GM18861 (cell line): ENCODE results near the gene CALHM6.
"Not testable (repeated sequence)": the region's sequence is repeated elsewhere in the genome, so short reads cannot be mapped to it uniquely, and the experiment has no call there.

Experiments
- ATAC-seq: cut with Tn5 transposase; IDR thresholded peaks from one replicate; pipeline ENCODE4 v1.9.1; 2021; ENCODE audit not compliant: unreplicated experiment

Gene CALHM6

GRCh38 chr6:116472706-116473105, 11.5 kb downstream of the CALHM6 start:
- no peak for ATAC-seq

- ATAC-seq: no peak
These were observed 14.0 kb downstream of the CALHM6 start for GRCh38 chr6:116475141-116475540.

- ATAC-seq: peak; percentile 100
These were observed 15.0 kb downstream of the CALHM6 start for GRCh38 chr6:116476002-116476678.

- ATAC-seq: no peak
These were observed 21.6 kb downstream of the CALHM6 start for GRCh38 chr6:116482780-116483179.

- no peak for ATAC-seq
These were observed 22.4 kb downstream of the CALHM6 start for GRCh38 chr6:116483616-116484015.

- ATAC-seq: no peak
These were observed 24.5 kb downstream of the CALHM6 start for GRCh38 chr6:116485559-116486184.

- ATAC-seq: no peak
These were observed 30.6 kb downstream of the CALHM6 start for GRCh38 chr6:116491610-116492330.

GRCh38 chr6:116492331-116493067, 31.3 kb downstream of the CALHM6 start:
- ATAC-seq: no peak

GRCh38 chr6:116495161-116495560, 34.0 kb downstream of the CALHM6 start:
- not testable (repeated sequence) for ATAC-seq

GRCh38 chr6:116497113-116497676, 36.0 kb downstream of the CALHM6 start:
- no peak for ATAC-seq

- no peak for ATAC-seq
These were observed 39.8 kb downstream of the CALHM6 start for GRCh38 chr6:116500969-116501433.

GRCh38 chr6:116507324-116507723, 46.1 kb downstream of the CALHM6 start:
- ATAC-seq: no peak

GRCh38 chr6:116508527-116508926, 47.4 kb downstream of the CALHM6 start:
- no peak for ATAC-seq

- ATAC-seq: no peak
These were observed 50.4 kb downstream of the CALHM6 start, which contains the start of gene CALHM5 for GRCh38 chr6:116511424-116512110. CALHM5 (plus strand) TSS chr6:116511639; CDS start chr6:116511697, 58 bp downstream.

- ATAC-seq: peak; percentile 81
These were observed 51.0 kb downstream of the CALHM6 start for GRCh38 chr6:116512111-116512559.

- no peak for ATAC-seq
These were observed 51.6 kb downstream of the CALHM6 start for GRCh38 chr6:116512734-116513133.
